GM19324 (cell line): ENCODE data around the gene ZNF581.

Source experiments
- ATAC-seq: cut with Tn5 transposase; IDR thresholded peaks from one replicate; pipeline ENCODE4 v1.9.1; 2021; ENCODE audit warnings: mild to moderate bottlenecking, moderate library complexity; ENCODE audit not compliant: unreplicated experiment, low FRiP score

The ZNF581 gene

GRCh38 chr19:55611300-55611982 lies 32.0 kb upstream of the ZNF581 start:
- ATAC-seq = no peak

DNA sequence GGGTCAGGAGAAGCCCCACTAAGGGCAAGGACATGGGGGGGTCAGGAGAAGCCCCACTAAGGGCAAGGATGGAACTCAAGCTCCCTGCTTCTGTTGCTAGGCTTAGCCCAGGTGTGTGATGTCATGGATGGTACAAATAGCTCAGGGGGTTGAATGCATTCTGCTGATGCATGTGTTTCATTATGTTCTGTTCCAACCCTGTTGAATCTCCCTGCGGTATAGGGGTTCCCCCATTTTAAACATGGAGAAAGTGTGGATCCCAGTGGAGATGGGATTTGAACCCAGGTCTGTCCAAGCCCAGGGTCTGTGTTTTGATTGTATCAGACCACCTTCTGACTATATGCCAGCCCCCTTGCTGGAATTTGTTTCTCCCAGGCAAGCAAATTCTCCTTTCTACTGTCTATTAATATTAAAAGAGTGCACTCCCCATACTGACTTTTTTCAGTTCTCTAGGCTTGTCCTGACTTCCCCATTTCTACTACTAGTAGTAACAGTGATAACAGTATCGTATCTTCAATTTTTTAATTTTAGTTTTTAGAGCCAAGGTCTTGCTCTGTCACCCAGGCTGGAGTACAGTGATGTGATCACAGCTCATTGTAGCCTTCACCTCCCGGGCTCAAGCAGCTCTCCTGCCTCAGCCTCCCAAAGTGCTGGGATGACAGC lies 31.3 kb upstream of the ZNF581 start:
- no peak for ATAC-seq

DNA sequence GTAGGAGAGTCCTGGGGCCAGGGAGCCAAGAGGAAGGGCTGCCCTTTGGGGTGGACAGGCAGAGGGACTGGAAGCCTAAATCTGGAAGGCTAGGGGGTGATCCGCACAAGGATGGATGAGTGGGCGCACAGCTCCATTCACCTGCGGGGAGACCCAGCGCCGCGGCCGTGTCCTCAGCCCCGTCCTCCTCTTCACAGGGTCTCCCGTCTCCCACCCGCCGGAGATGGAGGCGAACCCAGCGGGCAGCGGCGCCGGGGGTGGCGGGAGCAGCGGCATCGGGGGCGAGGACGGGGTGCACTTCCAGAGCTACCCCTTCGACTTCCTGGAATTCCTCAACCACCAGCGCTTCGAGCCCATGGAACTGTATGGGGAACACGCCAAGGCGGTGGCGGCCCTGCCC lies 30.1 kb upstream of the ZNF581 start:
- no peak for ATAC-seq

DNA sequence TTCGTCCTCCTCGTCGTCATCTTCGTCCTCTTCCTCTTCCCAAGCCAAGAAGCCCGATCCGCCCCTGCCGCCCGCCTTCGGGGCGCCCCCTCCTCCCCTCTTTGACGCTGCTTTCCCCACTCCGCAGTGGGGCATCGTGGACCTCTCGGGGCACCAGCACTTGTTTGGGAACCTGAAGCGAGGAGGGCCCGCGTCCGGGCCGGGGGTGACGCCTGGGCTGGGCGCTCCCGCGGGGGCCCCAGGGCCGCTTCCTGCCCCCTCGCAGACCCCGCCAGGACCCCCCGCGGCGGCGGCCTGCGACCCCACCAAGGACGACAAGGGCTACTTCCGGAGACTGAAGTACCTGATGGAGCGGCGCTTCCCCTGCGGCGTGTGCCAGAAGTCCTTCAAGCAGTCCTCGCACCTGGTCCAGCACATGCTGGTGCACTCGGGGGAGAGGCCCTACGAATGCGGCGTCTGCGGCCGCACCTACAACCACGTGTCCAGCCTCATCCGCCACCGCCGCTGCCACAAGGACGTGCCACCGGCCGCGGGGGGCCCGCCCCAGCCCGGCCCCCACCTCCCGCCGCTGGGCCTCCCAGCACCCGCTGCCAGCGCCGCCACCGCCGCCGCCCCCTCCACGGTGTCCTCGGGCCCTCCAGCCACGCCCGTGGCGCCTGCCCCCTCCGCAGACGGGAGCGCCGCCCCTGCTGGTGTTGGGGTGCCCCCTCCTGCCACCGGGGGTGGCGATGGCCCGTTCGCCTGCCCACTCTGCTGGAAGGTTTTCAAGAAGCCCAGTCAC lies 29.3 kb upstream of the ZNF581 start:
- no peak for ATAC-seq

GRCh38 chr19:55614711-55615542 lies 28.5 kb upstream of the ZNF581 start:
- no peak for ATAC-seq

DNA sequence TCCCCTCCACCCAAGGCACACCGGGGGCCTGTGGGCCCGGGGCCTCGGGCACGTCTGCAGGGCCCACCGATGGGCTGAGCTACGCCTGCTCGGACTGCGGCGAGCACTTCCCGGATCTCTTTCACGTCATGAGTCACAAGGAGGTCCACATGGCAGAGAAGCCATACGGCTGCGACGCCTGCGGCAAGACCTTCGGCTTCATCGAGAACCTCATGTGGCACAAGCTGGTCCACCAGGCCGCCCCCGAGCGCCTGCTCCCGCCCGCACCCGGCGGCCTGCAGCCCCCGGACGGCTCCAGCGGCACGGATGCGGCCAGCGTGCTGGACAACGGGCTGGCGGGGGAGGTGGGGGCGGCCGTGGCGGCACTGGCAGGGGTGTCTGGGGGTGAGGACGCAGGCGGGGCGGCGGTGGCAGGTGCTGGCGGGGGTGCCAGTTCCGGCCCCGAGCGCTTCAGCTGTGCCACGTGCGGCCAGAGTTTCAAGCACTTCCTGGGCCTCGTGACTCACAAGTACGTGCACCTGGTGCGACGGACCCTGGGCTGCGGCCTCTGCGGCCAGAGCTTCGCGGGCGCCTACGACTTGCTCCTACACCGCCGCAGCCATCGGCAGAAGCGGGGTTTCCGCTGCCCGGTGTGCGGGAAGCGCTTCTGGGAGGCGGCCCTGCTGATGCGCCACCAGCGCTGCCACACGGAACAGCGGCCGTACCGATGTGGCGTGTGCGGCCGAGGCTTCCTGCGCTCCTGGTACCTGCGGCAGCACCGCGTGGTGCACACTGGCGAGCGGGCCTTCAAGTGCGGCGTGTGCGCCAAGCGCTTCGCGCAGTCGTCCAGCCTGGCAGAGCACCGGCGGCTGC lies 27.7 kb upstream of the ZNF581 start:
- ATAC-seq = no peak

DNA sequence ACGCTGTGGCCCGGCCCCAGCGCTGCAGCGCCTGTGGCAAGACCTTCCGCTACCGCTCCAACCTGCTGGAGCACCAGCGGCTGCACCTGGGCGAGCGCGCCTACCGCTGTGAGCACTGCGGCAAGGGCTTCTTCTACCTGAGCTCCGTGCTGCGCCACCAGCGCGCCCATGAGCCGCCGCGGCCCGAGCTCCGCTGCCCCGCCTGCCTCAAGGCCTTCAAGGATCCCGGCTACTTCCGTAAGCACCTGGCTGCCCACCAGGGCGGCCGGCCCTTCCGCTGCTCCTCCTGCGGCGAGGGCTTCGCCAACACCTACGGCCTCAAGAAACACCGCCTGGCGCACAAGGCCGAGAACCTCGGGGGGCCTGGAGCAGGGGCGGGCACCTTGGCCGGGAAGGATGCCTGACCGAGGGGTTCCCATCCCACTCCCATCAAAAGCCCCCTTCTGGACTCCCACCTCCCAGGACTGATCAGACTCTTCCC lies 27.0 kb upstream of the ZNF581 start:
- no peak for ATAC-seq

DNA sequence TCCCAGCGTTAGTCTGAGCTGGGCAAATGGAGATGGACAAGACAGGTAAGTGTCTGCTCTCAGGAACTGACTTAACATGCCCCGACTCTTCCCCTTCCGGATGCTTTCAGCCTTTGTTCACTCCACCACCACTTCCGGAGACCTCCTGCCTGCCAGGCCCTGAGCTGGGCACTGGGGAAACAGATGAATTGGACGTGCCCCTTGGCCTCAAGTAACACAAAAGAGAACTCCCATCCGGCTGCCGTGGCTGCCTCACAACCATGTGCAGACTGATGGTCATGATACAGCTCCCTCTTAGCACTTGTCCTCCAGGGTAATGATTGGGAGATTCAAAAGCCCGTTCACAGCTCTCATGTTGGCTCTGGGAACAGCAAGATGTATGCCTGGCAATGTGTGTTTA lies 26.0 kb upstream of the ZNF581 start:
- ATAC-seq = no peak

GRCh38 chr19:55618426-55618825 lies 25.0 kb upstream of the ZNF581 start:
- ATAC-seq = no peak

DNA sequence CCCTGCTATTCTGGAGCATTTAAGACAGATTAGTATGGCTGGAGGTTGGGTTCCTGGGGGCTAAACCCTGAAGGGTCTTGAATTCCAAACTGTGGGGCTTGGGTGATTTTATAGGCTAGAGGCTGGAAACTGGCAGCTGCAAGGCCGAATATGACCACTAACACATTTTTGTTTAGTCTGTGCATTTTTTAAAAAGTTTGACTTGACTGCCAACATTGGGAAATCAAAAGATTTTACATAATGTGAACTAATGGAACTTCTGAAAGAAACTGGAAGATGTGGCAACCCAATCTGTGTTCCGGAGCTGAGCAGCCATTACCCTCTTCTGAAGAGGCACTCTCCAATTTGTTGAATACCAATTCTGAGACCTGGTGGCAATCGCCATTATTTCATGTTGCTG lies 24.2 kb upstream of the ZNF581 start:
- no peak for ATAC-seq

GRCh38 chr19:55620410-55621204 lies 22.8 kb upstream of the ZNF581 start:
- ATAC-seq = no peak

- no peak for ATAC-seq
Observed at GRCh38 chr19:55621205-55621672, 22.2 kb upstream of the ZNF581 start.

DNA sequence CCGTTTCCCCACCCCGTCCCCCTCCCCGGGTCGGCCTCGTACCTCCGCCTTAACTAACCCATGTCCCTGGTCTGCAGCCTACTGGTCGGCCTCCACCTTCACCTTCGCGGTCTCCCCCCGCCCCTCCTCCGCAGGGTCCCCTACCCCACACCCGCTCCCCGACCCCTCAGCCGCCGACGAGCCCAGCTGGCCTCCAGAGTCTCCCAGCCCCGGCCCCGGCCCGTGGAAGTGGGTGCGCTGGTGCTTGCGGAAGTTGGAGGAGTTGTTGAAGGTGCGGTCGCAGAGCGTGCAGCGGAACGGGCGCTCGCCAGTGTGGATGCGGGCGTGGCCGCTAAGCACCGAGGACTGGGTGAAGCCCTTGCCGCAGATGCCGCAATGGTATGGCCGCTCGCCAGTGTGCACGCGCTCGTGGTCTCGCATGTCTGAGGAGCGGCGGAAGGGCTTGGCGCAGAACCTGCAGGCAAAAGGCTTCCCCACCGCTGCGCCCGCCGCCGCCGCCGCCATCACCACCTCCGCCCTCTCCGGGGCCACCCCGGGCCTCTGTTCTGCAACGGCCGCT lies 21.7 kb upstream of the ZNF581 start:
- ATAC-seq = no peak

DNA sequence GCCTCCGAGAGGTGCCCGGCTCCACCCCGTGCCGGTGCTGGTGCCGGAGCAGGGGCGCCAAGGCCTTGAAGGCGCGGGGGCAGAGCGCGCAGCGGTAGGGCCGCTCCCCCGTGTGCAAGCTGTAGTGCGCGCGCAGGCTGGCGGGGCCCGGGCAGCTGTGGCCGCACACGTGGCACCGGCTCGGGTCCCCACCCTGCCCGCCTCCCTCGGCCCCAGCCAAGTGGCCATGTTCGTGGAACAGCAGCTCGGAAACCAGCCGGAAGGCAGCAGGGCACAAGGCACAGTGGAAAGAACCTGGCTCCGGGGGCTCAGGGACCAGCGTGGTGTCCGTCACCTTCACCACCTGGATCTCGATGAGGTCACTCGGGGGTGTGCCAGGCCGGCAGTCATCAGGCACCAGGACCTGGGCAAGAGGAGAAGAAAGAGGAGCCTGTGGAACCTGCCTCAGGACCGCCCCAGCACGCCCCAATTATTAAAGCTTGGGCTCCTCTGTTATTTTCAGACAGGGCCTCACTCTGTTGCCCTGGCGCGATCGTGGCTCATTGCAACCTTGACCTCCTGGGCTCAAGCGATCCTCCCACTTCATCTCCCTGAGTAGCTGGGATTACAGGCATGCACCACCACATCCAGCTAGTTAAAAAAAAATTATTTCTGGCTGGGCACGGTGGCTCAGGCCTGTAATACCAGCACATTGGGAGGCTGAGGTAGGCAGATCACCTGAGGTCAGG lies 21.0 kb upstream of the ZNF581 start:
- no peak for ATAC-seq

DNA sequence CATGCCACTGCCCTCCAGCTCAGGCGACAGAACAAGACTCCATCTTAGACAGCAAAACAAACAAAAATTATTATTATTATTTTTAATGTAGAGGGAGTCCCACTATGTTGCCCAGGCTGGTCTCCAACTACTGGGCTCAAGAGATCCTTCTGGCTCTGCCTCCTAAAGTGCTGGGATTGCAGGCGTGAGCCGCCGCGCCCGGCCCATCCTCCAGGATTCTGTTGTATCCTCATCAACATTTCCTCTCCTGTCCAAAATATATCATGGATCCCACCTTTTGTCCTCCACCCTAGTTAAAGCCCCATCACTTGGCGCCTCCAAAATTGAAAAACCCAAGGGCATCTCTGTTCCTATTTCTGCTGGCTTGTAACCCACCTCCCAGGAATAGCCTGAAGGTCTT lies 20.3 kb upstream of the ZNF581 start:
- ATAC-seq = no peak

DNA sequence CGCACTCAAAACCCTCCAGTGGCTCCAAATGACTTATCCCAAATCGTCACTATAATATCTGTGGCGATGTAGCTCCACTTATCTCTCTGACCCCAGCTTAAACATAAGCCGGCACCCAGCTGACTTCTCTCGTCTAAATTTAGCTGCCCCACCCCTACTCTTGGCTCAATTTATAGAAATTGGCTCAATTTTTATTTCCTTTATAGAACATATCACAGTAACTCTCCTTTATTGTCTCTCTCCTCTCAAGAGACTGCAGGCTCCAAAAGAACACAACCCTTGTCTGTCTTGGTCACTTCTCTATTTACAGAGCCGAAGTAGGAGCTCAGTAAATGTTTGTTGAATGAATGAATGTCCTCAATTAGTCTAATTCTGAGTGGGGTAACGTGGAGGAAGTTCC lies 19.9 kb upstream of the ZNF581 start:
- ATAC-seq = no peak

DNA sequence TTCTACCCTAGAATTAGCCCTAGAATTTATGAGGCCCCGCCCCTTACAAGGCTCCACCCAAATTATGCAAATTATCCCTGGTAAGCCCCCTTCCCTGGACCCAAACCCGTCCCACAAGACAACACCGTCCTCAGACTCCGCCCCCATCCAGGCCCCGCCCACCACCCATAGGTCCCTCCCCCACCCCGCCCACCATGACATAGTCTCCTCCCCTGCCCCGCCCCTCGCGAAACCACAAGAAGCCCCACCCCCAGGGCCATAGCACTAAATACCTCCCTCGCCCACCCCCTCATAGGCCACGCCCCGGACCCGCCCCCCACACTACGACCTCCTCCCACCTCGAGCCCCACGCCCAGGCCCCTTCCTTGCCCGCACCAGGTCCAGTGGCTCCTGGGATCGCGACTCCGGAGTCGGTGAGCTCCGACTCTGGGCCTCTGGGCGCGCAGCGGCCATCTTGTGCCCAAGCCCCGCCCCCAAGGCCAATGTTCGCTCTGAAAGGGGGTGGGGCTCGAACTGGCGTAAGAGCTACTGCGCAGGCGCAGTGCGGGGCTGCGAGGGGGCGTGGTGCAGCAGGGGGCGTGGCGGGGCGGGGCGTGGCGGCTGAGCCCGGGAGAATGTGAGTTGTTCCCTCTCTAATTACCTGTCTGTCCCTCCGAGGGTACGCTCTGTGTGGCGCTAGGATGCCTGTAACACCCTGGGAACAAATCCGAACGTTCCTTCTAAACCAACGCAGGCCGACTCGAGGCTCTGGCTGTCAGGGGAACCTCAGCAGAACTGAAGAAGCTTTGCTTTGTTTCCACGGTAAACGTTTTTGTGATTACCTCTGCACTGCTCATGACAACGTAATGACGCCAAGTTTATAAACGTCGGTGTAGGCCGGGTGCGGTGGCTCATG lies 19.1 kb upstream of the ZNF581 start, which contains the start of gene ZNF784:
TSS of gene ZNF784 (minus strand) at position 458 of the 895 bp plus-strand sequence. CDS start at position 453, 5 bp downstream.
- ATAC-seq = peak; percentile 74
